GM18498 (cell line): ENCODE data around the gene NGLY1.

ENCODE experiments used
- ATAC-seq: cut with Tn5 transposase; IDR thresholded peaks from one replicate; pipeline ENCODE4 v1.9.1; 2021; ENCODE audit warnings: mild to moderate bottlenecking, moderate library complexity; ENCODE audit not compliant: unreplicated experiment

The NGLY1 gene

GRCh38 chr3:25785826-25786225, 2.6 kb upstream of the NGLY1 start:
- no peak for ATAC-seq

GRCh38 chr3:25784971-25785370, 1.7 kb upstream of the NGLY1 start:
- ATAC-seq = no peak

GRCh38 chr3:25783661-25784512, 644 bp upstream of the NGLY1 start:
- peak; percentile 33 for ATAC-seq

GRCh38 chr3:25782636-25782937, 656 bp downstream of the NGLY1 start:
- ATAC-seq = no peak

- peak; percentile 51 for ATAC-seq
Observed at GRCh38 chr3:25781758-25782594, 1.3 kb downstream of the NGLY1 start.

- ATAC-seq = no peak
Observed at GRCh38 chr3:25781145-25781757, 2.0 kb downstream of the NGLY1 start.

GRCh38 chr3:25780618-25781017, 2.6 kb downstream of the NGLY1 start:
- ATAC-seq = no peak

- peak; percentile 66 for ATAC-seq
Observed at GRCh38 chr3:25775936-25776335, 7.3 kb downstream of the NGLY1 start.

- ATAC-seq = peak; percentile 93
Observed at GRCh38 chr3:25768851-25769250, 14.4 kb downstream of the NGLY1 start.

GRCh38 chr3:25751725-25752124, 31.5 kb downstream of the NGLY1 start:
- no peak for ATAC-seq

GRCh38 chr3:25751048-25751447, 32.2 kb downstream of the NGLY1 start:
- no peak for ATAC-seq

GRCh38 chr3:25749031-25749581, 34.1 kb downstream of the NGLY1 start:
- ATAC-seq = no peak

- no peak for ATAC-seq
Observed at GRCh38 chr3:25748189-25748588, 35.1 kb downstream of the NGLY1 start.

GRCh38 chr3:25747033-25747432, 36.2 kb downstream of the NGLY1 start:
- no peak for ATAC-seq

GRCh38 chr3:25744470-25744869, 38.8 kb downstream of the NGLY1 start:
- ATAC-seq = no peak

- ATAC-seq = no peak
Observed at GRCh38 chr3:25728101-25728500, 55.1 kb downstream of the NGLY1 start.

- ATAC-seq = no peak
Observed at GRCh38 chr3:25727316-25727715, 55.9 kb downstream of the NGLY1 start.

- no peak for ATAC-seq
Observed at GRCh38 chr3:25725810-25726209, 57.4 kb downstream of the NGLY1 start.

GRCh38 chr3:25724948-25725645, 58.1 kb downstream of the NGLY1 start:
- no peak for ATAC-seq

- ATAC-seq = peak; percentile 81
Observed at GRCh38 chr3:25723802-25724201, 59.4 kb downstream of the NGLY1 start.

- ATAC-seq = no peak
Observed at GRCh38 chr3:25719321-25719720, 63.9 kb downstream of the NGLY1 start.
